Natural killer cell treated with Interleukin-12 subunit alpha and Interleukin-12 subunit beta and Interleukin-15 and Interleukin-18, amount 100 ng/mL, for 72 hours (primary cell): ENCODE data around the gene KCNMA1. TPM values are rescaled to one million over a fixed set of nuclear protein-coding genes. Genes with fewer than 3 reads are reported as not detected.

Experiments
- ATAC-seq, 2 donors: fragments of 150-1000 bp; cut with Tn5 transposase in 1 of 2; sonication (Bioruptor Pico), chemical (Tn5 transposase) in 1 of 2; 2 replicates each; pipeline ENCODE4 v1.10.0; 2021
- DNase-seq: peaks from one replicate; pipeline ENCODE4 v3.0.0; 2022; ENCODE audit warnings: low spot score
- H3K27ac Mint-ChIP-seq, 2 donors: 1 replicate in 1 of 2; 2 replicates in 1 of 2; pipeline ENCODE4 v1.8.0; 2022; ENCODE audit warnings: mixed read lengths in 2 of 2, mild to moderate bottlenecking in 1 of 2, moderate library complexity in 1 of 2
- H3K27me3 Mint-ChIP-seq, 2 donors: 1 replicate in 1 of 2; 2 replicates in 1 of 2; pipeline ENCODE4 v1.8.0; 2022; ENCODE audit warnings: mixed read lengths in 2 of 2
- H3K36me3 Mint-ChIP-seq: one replicate; pipeline ENCODE4 v1.8.0; 2022; ENCODE audit warnings: mixed read lengths
- H3K4me1 Mint-ChIP-seq, 2 donors: 1 replicate in 1 of 2; 2 replicates in 1 of 2; pipeline ENCODE4 v1.8.0; 2022; ENCODE audit warnings: low read depth in 2 of 2, mixed read lengths in 2 of 2, mild to moderate bottlenecking in 1 of 2
- H3K4me3 Mint-ChIP-seq: one replicate; pipeline ENCODE4 v1.8.0; 2022; ENCODE audit warnings: mixed read lengths
- H3K9me3 Mint-ChIP-seq: 2 replicates; pipeline ENCODE4 v1.8.0; 2022; ENCODE audit warnings: mixed read lengths
- total RNA-seq, 2 donors: library from RNA; stranded (reverse); gene quantifications; one replicate each; pipeline ENCODE4 v1.2.3, GENCODE V29; 2022

KCNMA1 gene
- total RNA-seq, 2 donors from 2014 or later: 2.8 TPM; not detected in 1

DNA sequence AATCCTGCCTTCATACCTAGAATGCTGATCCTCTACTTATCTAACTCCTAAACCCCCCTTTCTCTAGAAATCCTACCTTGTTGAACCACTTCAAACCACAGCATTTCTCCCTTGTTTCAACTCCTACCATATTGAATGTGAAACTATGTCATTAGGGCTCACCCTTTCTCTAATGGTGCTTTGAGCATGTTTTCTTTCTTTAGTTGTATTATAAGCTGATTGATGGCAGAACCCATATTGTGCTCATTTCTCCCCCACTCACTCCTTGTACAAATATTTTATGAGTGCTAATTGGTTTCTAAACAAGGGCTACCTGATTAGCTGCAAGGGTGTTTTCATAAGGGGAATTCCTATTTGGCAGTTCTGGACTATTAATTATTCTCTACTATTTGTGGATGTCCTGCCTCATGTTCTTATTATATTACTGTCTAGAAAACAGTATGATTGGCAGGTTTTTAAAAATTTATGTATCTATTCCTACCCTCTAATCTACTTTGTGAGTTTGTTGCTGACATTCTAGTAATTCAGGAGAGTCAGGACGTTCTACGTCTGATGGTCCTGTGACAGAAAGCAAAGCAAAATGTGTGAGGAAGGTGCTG is 765.8 kb downstream of the KCNMA1 start:
- Mint-ChIP-seq H3K27ac (no peak overlapping the region), H3K9me3 (peaks cover 4% of the 10 kb centered on the region), H3K27me3 (peaks cover 10 to 23% of the 10 kb centered on the region in 2 donors), H3K4me3 (no peak overlapping the region), H3K36me3 (no peaks in the 10 kb centered on the region), H3K4me1 (no peaks in the 10 kb centered on the region)
- ATAC-seq (no peak), DNase-seq (no peak)

DNA sequence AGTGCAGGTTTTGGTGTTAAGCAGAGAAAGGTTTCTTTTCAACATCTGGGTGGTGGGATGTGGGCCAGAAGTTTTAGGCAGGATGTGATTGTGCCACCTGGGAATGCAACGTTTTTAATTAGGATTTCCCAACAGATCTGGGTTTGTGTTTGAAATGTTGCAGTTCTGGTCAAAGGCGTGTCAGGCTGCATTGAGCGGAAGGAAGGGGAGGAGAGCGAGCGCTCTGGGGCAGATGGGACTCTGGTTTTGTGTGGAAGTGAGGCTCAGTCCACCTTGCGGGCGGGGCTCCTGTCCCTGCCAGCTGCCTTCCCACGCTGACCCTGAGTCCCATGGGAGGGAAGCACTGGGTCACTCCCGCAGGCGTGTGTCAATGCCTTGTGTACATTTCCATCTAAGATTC is 767.7 kb downstream of the KCNMA1 start:
- no peak for DNase-seq
- ATAC-seq: no peak

GRCh38 chr10:76868098-76868977 is 769.3 kb downstream of the KCNMA1 start:
- Mint-ChIP-seq H3K36me3 (no peaks in the 10 kb centered on the region), H3K27ac (no peak overlapping the region), H3K9me3 (peaks cover 4% of the 10 kb centered on the region), H3K4me3 (no peak overlapping the region), H3K27me3 (peaks cover 17 to 19% of the 10 kb centered on the region in 2 donors), H3K4me1 (no peaks in the 10 kb centered on the region)
- DNase-seq: no peak
- no peak for ATAC-seq

More for the DNA sequence above, 767.7 kb downstream of the KCNMA1 start:
- H3K36me3 Mint-ChIP-seq: no peaks in the 10 kb centered on the region
- peaks cover 10 to 20% of the 10 kb centered on the region in 2 donors for H3K27me3 Mint-ChIP-seq
- peaks cover 4% of the 10 kb centered on the region for H3K9me3 Mint-ChIP-seq
- H3K27ac Mint-ChIP-seq: no peak overlapping the region
- no peaks in the 10 kb centered on the region for H3K4me1 Mint-ChIP-seq
- H3K4me3 Mint-ChIP-seq: no peak overlapping the region

DNA sequence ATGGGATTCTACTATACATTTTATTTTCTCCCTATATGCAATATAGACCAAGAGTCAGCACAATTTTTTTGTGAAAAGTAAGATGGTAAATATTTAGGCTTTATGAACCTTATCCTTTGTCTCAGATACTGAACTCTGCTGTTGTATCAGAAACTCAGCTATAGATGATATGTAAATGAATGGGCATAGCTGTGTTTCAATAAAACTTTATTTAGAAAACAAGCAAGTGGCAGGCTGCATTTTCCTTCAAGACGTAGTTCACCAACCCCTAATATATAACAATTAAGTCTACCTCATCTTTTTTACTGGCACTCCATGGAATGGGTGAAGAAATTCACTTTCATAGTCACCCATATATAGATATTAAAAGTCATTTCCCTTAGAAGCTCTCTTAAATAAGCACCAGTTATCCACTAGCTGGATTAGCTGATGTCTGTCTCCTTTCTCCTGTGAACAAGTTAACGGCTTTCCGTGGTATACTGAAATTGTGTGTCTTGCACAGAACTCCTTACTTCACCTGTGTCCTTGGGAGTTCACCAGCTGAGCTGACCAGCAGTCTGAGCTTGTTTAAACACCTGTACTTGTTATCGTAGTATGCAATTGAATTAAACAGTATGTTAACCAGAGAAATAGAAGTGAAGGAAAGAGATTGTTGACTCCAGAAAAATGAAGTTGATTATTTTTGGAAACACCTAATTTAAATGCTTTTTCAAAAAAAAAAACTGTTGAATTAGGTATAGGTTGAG is 770.6 kb downstream of the KCNMA1 start:
- Mint-ChIP-seq H3K27ac (no peak overlapping the region), H3K4me1 (no peaks in the 10 kb centered on the region), H3K27me3 (peaks cover 11 to 17% of the 10 kb centered on the region in 2 donors), H3K36me3 (no peaks in the 10 kb centered on the region), H3K9me3 (no peaks in the 10 kb centered on the region), H3K4me3 (no peak overlapping the region)
- DNase-seq: no peak
- ATAC-seq: no peak

DNA sequence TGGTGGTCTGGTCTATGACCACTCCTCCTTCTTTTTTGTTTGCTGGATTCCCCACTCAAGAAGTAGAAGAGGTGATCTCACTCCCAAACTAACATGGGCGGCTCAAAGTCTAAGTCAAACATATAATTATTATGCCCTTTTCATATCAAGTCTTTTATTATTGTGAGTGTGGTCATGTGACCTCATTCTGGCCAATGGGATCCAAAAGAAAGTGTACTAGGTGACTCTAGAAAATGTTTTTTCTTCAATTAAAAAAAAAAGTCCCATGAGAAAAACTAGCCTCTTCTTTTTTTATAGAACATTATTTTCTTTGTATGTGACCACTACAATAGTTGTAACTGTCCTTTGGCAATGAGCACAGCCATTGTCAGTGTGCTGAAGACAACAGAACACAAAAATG is 772.7 kb downstream of the KCNMA1 start:
- no peaks in the 10 kb centered on the region for H3K4me1 Mint-ChIP-seq
- ATAC-seq (no peak), DNase-seq (no peak)
- H3K4me3 Mint-ChIP-seq: no peak overlapping the region
- no peaks in the 10 kb centered on the region for H3K9me3 Mint-ChIP-seq
- no peak overlapping the region for H3K27ac Mint-ChIP-seq
- H3K36me3 Mint-ChIP-seq: no peaks in the 10 kb centered on the region
- H3K27me3 Mint-ChIP-seq: peaks cover 7 to 8% of the 10 kb centered on the region in 2 donors

DNA sequence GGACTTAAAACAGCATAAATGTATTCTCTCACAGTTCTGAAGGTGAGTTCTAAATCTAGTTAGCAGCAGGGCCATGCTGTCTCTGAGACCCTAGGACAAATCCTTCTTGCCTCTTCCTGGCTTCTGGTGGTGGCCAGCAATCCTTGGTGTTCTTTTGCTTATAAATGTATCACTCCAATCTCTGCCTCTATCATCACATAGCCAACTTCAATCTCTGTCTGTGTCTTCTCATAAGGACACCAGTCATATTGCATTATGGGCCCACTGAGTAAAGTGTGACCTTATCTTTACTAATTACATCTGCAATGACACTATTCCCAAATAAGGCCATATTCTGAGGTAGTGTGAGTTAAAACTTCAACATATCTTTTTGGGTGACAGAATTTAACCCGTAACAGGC is 778.9 kb downstream of the KCNMA1 start:
- DNase-seq (no peak), ATAC-seq (no peak)
- H3K4me3 Mint-ChIP-seq: no peak overlapping the region
- H3K27me3 Mint-ChIP-seq: peaks cover 3 to 4% of the 10 kb centered on the region in 2 donors
- H3K36me3 Mint-ChIP-seq: no peaks in the 10 kb centered on the region
- no peaks in the 10 kb centered on the region for H3K4me1 Mint-ChIP-seq
- H3K9me3 Mint-ChIP-seq: no peaks in the 10 kb centered on the region
- H3K27ac Mint-ChIP-seq: no peak overlapping the region

- DNase-seq (no peak), ATAC-seq (no peak)
- Mint-ChIP-seq H3K27ac (no peak overlapping the region), H3K4me3 (no peak overlapping the region), H3K4me1 (no peaks in the 10 kb centered on the region), H3K9me3 (peaks cover 5% of the 10 kb centered on the region), H3K27me3 (peaks cover 0 to 10% of the 10 kb centered on the region in 2 donors), H3K36me3 (no peaks in the 10 kb centered on the region)
These were observed 796.8 kb downstream of the KCNMA1 start for GRCh38 chr10:76840802-76841201.

DNA sequence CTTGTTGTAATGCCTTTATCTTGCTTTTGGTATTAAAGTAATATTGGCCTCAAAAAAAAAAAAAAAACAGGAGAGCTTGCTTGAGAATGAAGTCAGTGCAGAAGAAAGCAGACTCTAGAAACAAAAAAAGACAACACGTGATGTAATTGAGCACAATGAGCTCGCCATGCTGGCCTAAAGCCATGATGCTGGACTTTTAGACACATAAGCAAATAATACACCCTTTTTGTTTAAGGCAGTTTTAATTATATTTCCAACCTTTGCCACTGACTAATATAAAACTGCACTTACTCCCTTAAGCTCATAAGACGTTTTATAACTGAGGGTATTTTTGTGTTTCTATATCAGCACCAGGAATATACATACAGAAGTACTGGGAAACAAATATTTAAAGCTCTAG is 798.3 kb downstream of the KCNMA1 start:
- Mint-ChIP-seq H3K4me3 (no peak overlapping the region), H3K27ac (no peak overlapping the region), H3K36me3 (no peaks in the 10 kb centered on the region), H3K4me1 (no peaks in the 10 kb centered on the region), H3K27me3 (peaks cover 0 to 10% of the 10 kb centered on the region in 2 donors), H3K9me3 (peaks cover 5% of the 10 kb centered on the region)
- DNase-seq: no peak
- no peak for ATAC-seq

DNA sequence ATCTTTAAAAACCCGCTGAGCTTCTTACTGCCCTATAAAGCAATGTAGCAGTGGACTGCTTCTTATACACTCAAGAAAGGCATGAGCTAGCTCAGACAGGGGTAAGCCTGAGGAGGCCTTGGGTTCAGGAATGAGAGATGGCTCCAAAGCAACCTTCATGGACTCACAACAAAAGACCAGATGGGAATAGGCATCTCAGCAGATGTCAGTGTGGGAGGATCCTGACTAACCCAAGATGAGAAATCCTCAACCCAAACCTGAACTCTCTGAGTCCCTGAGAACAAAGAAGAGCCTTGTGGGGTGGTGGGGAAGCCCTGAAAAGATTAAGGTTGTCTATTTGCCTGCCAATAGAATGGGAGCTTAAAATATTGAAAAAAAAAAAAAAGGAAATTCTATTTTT is 807.4 kb downstream of the KCNMA1 start:
- no peak for ATAC-seq
- Mint-ChIP-seq H3K27me3 (peaks cover 0 to 5% of the 10 kb centered on the region in 2 donors), H3K4me1 (no peaks in the 10 kb centered on the region), H3K9me3 (peaks cover 2% of the 10 kb centered on the region), H3K27ac (no peak overlapping the region), H3K4me3 (no peak overlapping the region), H3K36me3 (no peaks in the 10 kb centered on the region)
- DNase-seq: no peak

DNA sequence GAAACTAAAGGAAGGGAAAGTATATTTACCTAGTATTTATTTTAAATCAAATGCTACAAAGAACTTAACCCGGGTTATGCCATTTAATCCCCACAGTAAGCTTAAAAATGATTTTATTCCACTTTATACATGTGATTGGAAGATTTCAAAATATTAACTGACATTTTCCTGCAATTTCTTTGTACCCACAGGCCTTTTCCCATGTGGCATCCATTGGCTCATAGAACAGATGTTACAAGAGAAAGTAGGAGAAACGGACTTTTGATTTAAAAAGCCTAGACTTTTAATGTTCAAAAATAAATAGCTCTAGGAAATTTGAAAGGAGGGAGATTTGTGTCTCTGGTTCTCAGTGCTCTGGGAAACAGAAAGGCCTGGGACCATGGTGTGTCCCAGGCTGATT is 807.9 kb downstream of the KCNMA1 start:
- no peaks in the 10 kb centered on the region for H3K36me3 Mint-ChIP-seq
- no peaks in the 10 kb centered on the region for H3K4me1 Mint-ChIP-seq
- H3K9me3 Mint-ChIP-seq: peaks cover 2% of the 10 kb centered on the region
- H3K4me3 Mint-ChIP-seq: no peak overlapping the region
- ATAC-seq (no peak), DNase-seq (no peak)
- H3K27me3 Mint-ChIP-seq: peaks cover 0 to 5% of the 10 kb centered on the region in 2 donors
- no peak overlapping the region for H3K27ac Mint-ChIP-seq
